ENCODE measurements around the gene TCEAL7.
"Not testable (repeated sequence)": the region's sequence is repeated elsewhere in the genome, so short reads cannot be mapped to it uniquely, and the experiment has no call there.

Gene TCEAL7, protein sequence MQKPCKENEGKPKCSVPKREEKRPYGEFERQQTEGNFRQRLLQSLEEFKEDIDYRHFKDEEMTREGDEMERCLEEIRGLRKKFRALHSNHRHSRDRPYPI

GRCh38 chrX:103329991-103330390 is at the start of gene TCEAL7:
TCEAL7 (plus strand) TSS chrX:103330239; CDS start chrX:103331404, 1,165 bp downstream.
- peak; percentile 75 for DNase-seq (ENCODE audit: low read depth, low spot score)

DNA sequence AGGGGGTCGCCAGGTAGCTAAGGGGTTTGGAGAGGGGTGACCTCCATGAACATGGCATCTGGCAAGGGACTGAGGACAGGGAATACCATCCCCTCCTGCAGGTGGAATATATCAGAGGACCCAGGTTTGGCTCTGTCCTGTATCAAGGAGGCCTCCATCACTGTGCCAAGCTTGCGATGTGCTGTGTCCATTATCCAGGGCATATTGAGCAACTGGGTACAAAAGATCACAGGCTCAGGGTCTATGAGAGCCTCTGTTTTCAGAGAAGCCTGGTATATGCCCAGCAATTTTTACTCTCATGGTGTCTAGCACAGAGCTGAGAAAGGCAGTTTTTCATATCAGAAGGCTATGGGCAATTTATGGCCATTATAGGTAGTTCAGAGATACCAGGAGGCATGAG is 36.9 kb upstream of the TCEAL7 start:
- DNase-seq (ENCODE audit: low read depth, low spot score), result no peak

DNA sequence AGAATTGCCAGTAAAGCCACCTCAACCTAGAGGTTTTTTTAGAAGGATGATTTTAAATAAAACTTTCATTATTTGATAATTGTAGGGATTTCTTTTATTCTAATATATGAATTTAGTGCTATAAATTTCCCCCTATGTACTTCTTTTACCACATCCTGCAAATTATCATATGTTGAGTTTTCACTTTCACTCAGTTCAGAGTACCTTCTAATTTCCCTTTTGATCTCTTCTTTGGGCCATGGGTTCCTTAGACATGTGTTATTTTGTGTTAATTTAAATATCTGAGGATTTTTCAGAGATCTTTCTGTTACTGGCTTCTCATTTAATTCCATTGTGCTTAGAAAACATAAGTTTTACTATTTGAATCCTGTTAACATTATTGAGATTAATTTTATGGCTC is 25.3 kb upstream of the TCEAL7 start:
- DNase-seq (ENCODE audit: low read depth, low spot score), result no peak

- not testable (repeated sequence) for DNase-seq (ENCODE audit: low read depth, low spot score)
Measured at GRCh38 chrX:103305666-103306065, 24.4 kb upstream of the TCEAL7 start.

- no peak for DNase-seq (ENCODE audit: low read depth, low spot score)
Measured at GRCh38 chrX:103309860-103310554, 20.0 kb upstream of the TCEAL7 start.

DNA sequence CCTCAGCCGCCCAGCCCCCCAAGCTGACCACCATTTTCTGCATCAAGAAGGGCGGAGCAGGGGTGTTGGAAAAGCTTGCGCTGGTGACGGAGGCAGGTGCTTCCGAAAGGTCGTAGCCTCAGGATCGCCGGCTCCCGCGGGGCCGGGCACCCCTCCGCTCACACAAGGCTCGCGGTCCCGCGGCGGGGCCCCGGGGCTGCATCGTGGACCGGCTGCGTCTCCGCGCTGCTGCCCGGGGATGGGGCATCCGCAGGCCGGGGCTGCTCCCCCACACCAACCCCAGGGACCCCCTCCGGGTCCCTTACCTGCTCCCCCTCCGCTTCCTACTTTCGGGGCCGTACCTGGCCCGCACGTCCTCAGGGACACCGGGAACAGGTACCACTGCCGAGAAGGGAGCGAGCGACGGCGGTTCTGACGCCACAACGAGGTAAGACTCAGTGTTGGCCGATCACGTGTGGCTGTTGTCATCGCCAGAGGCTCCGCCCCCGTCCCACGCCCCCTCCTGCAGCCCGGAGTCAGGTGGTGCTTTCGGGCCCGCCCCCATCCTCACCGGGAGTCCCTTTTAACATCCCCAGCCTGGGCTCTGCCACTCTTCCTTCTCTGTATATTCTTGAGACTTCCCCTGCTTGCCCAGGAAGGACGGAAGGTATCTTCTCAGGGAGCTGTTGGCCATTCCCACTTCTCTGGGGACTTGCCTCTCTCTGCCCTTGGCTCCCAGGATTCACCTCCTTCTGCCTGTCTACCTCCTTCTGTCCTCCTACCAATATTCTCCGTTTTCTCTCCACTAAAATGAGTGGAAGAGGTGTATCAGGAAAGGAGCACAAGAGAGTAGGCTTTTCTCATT is 19.3 kb upstream of the TCEAL7 start, which contains the start of gene BEX2:
Gene BEX2, minus strand, starts transcription at position 436 of the 844 bp plus-strand sequence. CDS start 1,014 bp downstream, outside the sequence.
- peak; percentile 76 for DNase-seq (ENCODE audit: low read depth, low spot score)

DNA sequence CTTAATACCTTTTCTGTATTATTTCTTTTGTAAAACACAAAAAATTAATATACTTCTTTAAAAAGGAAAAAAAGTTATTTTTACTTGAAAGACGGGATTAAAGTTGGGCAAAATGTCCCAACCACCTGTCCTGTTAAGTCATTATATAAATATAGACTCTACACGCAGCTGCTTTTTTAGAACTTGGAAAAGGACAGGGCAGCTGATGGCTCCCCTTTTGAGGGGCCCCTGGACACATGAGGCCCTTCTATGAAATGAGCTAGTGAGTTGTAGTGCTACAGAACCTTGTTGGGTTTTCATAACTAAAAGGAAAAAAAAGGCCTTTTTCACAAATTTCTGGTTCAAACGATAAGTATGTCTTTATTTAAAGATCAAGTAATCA is 18.6 kb upstream of the TCEAL7 start:
- no peak for DNase-seq (ENCODE audit: low read depth, low spot score)

GRCh38 chrX:103330681-103331288 is 746 bp downstream of the TCEAL7 start:
- peak; percentile 44 for DNase-seq (ENCODE audit: low read depth, low spot score)

DNA sequence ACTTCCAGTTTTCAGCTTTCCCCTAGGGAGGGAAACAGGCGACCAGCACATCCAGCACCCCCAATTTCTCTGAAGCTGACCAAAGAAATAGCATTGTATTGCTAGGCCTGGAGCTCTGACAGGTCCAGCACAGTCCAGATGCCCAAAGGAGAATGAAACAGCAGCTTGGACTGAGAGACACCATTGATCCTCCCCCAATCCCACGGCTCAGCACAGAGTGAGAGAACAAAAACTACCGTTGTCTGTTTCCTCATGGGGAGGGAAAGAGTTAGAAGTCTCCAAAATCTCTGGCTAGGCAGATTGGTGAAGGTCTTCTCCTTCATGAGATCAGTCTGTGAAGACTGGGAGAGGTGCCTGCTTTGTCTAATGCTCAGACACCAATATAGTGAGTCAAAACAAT is 8.6 kb downstream of the TCEAL7 start:
- DNase-seq (ENCODE audit: low read depth, low spot score), result no peak

DNA sequence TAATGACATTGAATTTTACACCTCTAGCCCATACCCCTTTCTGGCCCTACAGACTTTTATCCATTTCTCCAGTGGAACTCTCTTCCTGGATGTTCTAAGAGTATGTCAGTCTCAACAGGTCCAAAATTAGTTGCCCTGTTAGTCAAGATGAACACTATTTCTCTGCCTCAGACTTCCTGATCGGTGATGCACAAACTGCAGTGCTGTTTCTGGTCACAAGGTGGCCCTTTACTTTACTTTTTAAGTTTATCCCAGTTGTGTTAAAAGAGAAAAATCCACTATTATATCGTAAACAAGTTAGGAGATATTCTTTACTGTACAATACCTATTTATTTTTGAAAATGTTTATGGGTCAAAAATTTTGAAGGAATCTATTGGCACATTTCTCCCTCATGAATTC is 13.1 kb downstream of the TCEAL7 start:
- DNase-seq (ENCODE audit: low read depth, low spot score), result peak; percentile 62

GRCh38 chrX:103344606-103345005 is 14.6 kb downstream of the TCEAL7 start:
- no peak for DNase-seq (ENCODE audit: low read depth, low spot score)

- DNase-seq (ENCODE audit: low read depth, low spot score), result no peak
Measured at GRCh38 chrX:103347682-103348397, 17.8 kb downstream of the TCEAL7 start.

- DNase-seq (ENCODE audit: low read depth, low spot score), result peak; percentile 79
Measured at GRCh38 chrX:103356130-103356798, 26.2 kb downstream of the TCEAL7 start, which contains the start of gene TCEAL9. TCEAL9 (plus strand) TSS chrX:103356506; CDS start chrX:103357685, 1,179 bp downstream.

- peak; percentile 28 for DNase-seq (ENCODE audit: low read depth, low spot score)
Measured at GRCh38 chrX:103356858-103357257, 26.8 kb downstream of the TCEAL7 start.

DNA sequence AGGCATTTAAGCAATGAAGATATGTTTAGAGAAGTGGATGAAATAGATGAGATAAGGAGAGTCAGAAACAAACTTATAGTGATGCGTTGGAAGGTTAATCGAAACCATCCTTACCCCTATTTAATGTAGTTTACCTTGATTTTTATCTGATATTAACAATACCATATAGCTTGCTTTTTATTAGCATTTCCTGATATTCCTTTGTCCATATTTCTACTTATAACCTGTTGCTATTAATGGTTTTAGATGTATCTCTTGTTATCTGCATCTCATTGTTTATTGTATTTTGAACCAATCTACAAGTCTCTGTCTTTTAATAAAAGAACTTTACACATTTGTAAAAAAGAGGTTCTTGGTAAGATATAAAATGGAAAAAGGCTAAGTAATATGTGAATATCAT is 27.8 kb downstream of the TCEAL7 start:
- DNase-seq (ENCODE audit: low read depth, low spot score), result no peak

DNA sequence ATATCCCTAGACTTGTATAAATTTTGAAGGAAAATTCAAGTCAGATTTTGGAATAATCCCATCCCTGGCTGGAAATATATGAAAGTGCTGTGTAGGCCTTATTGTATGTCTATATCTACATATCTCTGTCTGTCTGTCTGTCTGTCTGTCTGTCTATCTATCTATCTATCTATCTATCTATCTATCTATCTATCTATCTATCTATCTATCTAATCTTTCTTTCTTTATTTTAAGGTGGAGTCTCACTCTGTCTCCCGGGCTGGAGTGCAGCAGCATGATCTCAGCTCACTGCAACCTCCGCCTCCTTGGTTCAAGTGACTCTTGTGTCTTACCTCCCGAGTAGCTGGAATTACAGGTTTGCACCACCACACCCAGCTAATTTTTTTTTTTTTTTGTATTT is 29.6 kb downstream of the TCEAL7 start:
- DNase-seq (ENCODE audit: low read depth, low spot score), result not testable (repeated sequence)

- no peak for DNase-seq (ENCODE audit: low read depth, low spot score)
Measured at GRCh38 chrX:103360092-103360491, 30.1 kb downstream of the TCEAL7 start.

GRCh38 chrX:103360916-103361315 is 30.9 kb downstream of the TCEAL7 start:
- no peak for DNase-seq (ENCODE audit: low read depth, low spot score)

- no peak for DNase-seq (ENCODE audit: low read depth, low spot score)
Measured at GRCh38 chrX:103361798-103362197, 31.8 kb downstream of the TCEAL7 start.

DNA sequence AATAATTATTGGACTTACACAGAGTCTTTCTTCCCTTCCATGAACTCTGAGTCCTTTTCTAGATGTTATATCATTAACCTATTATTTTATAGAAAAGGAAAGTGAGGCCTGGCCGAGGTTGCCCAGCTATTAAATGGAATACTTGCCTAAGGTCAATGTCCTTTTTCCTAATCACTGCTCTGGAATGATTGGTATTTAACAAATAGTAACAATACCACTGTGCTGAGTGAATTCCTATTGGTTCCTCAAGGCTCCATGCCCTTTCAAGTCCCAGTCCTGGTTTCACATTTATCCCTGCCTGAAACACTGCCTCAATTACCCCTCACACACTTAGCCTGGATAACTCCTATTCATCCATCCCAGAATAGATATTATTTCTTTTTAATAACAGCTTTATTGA is 32.4 kb downstream of the TCEAL7 start:
- DNase-seq (ENCODE audit: low read depth, low spot score), result peak; percentile 34

DNA sequence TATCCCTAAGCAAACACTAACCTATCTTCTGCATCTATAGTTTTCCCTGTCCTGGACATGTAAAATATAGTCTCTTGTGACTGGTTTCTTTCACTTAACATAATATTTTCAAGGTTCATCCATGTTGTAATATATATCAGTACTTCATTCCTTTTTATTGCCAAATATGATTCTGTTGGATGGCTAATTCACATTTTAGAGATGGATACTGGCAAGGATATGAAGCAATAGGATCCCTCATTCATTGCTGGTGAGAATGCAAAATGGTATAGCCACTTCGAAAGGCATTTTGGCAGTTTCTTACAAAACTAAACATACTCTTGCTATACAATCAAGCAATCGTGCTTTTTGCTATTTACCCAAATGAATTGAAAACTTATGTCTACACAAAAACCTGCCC is 33.0 kb downstream of the TCEAL7 start:
- DNase-seq (ENCODE audit: low read depth, low spot score), result no peak

Data from astrocyte of the hippocampus (primary cell).